ENCODE measurements around the gene ATP6V1G2.
A peak's percentile ranks its signal among the peaks of the same experiment; 100 is the strongest.
"Not testable (repeated sequence)": the region's sequence is repeated elsewhere in the genome, so short reads cannot be mapped to it uniquely, and the experiment has no call there.

ATP6V1G2 gene

GRCh38 chr6:31546339-31546957, at the start of gene ATP6V1G2:
TSS of gene ATP6V1G2 (minus strand) at chr6:31546608. CDS start at chr6:31546559, 49 bp downstream.
- DNase-seq: peak; percentile 91 to 94

- no peak for DNase-seq
Observed at GRCh38 chr6:31592396-31592771, 46.0 kb upstream of the ATP6V1G2 start.

DNA sequence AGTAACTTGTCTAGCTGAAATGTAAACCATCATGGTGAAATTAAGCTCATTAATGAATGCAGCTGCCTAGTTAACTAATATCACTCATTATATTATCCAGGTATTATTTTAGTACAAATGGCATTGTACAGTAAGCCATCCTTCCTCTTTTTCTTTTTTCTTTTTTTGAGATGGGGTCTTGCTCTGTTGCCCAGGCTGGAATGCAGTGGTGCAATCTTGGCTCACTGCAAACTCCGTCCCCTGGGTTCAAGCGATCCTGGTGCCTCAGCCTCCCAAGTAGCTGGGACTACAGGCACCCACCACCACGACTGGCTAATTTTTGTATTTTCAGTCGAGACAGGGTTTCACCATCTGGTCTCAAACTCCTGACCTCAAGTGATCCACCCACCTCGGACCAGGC, 44.3 kb upstream of the ATP6V1G2 start:
- DNase-seq: not testable (repeated sequence)

GRCh38 chr6:31588871-31589650, 42.7 kb upstream of the ATP6V1G2 start:
- DNase-seq: peak in 1 of 2 experiments; percentile 28

DNA sequence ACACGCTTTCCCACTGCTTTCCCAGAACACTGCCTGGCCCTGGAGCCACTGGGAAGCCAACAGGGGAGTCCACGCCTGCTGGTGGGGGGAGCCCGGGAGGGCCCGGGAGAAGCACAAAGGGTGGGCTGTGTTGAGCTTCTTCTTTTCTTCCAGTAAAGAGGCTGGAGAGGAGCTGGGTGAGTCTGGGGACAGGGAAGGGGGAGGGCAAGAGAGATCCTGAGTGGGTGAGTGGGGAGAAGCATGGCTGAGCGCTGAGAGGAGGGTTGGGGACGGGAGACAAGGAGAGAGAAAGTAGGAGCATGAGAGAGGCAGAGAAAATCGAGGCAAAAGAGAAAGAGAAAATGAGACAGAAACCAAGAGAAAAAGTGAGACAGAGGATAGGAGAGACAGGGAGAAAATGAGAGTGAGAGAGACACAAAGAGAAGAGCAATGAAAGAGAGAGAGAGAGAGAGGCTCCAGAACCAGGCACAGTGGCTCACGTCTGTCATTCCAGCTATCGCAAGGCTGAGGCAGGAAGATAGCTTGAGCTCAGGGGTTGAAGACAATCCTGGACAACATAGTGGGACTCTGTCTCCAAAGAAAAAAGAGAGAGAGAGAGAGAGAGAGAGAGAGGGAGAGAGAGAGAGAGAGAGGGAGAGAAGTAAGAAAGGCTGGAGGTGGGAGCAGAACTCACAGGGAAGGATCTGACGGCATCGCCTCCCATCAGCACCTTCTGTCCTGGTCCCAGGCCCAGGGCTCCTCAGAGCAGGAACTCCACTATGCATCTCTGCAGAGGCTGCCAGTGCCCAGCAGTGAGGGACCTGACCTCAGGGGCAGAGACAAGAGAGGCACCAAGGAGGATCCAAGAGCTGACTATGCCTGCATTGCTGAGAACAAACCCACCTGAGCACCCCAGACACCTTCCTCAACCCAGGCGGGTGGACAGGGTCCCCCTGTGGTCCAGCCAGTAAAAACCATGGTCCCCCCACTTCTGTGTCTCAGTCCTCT, 41.7 kb upstream of the ATP6V1G2 start:
- DNase-seq: no peak

- no peak for DNase-seq
Observed at GRCh38 chr6:31586599-31587281, 40.3 kb upstream of the ATP6V1G2 start.

DNA sequence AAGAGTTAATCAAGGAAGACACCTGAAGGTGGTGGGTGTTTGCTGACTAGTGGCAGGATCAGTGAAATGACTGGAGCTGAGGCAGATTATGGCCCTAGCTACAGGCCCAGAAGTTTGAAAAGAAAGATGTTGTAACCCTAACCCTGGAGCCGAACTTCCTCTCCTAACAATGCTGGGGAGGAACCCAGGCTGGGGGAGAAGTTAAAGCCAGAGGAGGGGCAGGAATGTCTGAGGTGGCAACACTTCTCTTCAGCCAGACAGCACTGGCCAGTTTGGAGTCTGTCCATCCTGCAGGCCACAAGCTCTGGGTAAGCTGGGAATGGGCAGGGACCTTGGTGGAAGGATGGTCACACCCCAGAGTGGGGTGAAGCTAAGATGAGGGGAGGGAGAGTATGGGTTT, 39.6 kb upstream of the ATP6V1G2 start, which contains the start of gene LST1:
TSS of gene LST1 (plus strand) at position 270 of the 400 bp plus-strand sequence. CDS start 1,023 bp downstream, outside the sequence.
- no peak for DNase-seq

GRCh38 chr6:31585491-31585890, 39.1 kb upstream of the ATP6V1G2 start:
- no peak for DNase-seq

DNA sequence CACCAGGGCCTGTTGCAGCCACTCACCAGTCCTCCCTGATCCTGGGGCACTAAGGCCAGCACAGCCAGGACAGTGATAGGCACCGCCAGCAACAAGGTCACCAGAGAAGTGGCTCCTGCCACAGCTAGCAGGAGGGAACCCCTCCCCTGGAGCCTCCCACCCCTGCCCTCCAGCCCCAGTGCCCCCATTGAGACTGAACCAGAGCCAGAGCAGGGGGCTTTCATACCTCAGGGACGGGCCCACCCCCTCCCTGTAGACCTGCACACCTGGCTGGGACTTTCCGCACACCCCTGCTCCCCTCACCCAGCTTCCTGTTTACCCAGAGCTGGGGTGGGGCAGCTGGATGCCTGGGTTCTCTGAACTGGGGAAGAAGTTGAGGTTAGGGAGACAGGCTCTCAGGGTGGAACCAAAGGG, 35.8 kb upstream of the ATP6V1G2 start, which contains the start of gene LTB:
TSS of gene LTB (minus strand) at position 195 of the 414 bp plus-strand sequence. CDS start at position 188, 7 bp downstream.
- DNase-seq: no peak

- DNase-seq: peak in 1 of 2 experiments; percentile 13
Observed at GRCh38 chr6:31581434-31582229, 35.2 kb upstream of the ATP6V1G2 start.

- DNase-seq: peak; percentile 57 to 78
Observed at GRCh38 chr6:31580807-31581433, 34.5 kb upstream of the ATP6V1G2 start.

GRCh38 chr6:31580438-31580740, 34.0 kb upstream of the ATP6V1G2 start:
- DNase-seq: no peak

DNA sequence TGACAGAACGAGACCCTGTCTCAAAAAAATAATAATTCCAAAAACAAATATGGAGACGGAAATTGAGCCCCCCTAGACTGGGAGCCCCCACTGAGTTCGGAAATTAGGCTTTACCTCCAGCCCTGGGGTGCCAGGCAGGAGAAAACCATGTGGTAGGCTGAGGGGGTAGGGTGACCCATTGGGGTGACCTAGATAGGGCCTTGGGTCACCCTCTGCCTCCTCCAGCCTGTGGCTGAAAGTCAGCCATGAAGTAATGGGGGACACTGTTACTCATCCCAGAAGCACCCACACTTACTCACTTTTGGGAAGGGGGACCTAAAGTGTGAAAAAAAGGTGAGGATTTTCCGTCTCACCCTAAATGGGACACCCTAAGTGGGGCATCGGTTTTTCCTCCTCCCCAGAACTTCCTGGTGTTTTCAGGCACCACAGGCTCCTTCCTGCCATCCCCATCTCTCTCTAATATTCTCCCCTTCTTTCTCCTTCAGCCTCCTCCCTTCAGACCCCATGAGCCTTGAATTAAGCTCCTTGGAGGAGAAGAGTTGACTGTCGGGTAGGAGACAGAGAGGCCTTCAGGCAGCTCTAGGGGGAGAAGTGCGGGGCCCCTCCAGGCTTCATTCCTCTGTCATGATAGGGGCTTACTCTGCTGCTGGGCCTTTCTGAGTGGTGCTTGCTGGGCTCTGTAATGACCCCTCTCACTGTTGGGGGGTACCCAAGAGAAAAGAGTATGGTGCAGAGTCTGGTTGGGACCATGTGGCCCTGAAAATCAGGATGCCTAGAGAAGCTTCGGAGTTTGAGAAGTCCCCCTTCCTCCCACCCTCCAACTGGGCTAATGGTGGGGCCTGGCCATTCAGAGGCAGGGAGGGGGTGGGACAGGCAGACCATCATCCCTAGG, 33.4 kb upstream of the ATP6V1G2 start:
- DNase-seq: no peak

- no peak for DNase-seq
Observed at GRCh38 chr6:31579119-31579505, 32.7 kb upstream of the ATP6V1G2 start.

DNA sequence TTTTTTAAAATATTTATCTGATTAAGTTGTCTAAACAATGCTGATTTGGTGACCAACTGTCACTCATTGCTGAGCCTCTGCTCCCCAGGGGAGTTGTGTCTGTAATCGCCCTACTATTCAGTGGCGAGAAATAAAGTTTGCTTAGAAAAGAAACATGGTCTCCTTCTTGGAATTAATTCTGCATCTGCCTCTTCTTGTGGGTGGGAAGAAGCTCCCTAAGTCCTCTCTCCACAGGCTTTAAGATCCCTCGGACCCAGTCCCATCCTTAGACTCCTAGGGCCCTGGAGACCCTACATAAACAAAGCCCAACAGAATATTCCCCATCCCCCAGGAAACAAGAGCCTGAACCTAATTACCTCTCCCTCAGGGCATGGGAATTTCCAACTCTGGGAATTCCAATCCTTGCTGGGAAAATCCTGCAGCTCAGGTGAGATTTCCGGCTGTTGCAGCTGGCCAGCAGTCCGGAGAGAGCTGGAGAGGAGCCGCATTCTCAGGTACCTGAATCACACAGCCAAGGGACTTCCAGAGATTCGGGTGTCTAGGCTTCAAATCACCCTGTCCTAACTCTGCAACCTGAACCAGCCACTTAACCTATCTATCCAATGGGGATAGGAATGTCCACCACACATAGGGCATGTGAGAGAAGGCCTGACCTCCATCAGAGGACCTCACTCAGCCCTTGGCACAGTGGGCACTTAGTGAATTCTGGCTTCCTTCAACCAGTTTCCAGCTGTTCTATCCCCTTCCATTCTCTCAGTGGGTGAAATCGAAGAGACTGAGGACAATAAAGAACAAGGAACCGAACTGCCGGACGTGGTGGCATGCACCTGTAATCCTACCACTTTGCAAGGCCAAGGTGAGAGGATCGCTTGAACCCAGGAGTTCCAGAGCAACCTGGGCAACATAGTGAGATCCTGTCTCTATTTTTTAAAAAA, 32.0 kb upstream of the ATP6V1G2 start:
- DNase-seq: no peak

GRCh38 chr6:31577579-31577966, 31.2 kb upstream of the ATP6V1G2 start:
- no peak for DNase-seq

DNA sequence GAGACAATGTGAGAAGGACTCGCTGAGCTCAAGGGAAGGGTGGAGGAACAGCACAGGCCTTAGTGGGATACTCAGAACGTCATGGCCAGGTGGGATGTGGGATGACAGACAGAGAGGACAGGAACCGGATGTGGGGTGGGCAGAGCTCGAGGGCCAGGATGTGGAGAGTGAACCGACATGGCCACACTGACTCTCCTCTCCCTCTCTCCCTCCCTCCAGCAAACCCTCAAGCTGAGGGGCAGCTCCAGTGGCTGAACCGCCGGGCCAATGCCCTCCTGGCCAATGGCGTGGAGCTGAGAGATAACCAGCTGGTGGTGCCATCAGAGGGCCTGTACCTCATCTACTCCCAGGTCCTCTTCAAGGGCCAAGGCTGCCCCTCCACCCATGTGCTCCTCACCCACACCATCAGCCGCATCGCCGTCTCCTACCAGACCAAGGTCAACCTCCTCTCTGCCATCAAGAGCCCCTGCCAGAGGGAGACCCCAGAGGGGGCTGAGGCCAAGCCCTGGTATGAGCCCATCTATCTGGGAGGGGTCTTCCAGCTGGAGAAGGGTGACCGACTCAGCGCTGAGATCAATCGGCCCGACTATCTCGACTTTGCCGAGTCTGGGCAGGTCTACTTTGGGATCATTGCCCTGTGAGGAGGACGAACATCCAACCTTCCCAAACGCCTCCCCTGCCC, 30.6 kb upstream of the ATP6V1G2 start:
- DNase-seq: no peak
